ENCODE results near the gene HEBP1. TPM values are rescaled to one million over a fixed set of nuclear protein-coding genes. Genes with fewer than 3 reads are reported as not detected.
"Not testable (repeated sequence)": the region's sequence is repeated elsewhere in the genome, so short reads cannot be mapped to it uniquely, and the experiment has no call there.

HEBP1 gene, protein sequence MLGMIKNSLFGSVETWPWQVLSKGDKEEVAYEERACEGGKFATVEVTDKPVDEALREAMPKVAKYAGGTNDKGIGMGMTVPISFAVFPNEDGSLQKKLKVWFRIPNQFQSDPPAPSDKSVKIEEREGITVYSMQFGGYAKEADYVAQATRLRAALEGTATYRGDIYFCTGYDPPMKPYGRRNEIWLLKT
- polyA plus RNA-seq = 10 to 100 TPM; 21.8 to 24.6 (median 24.3) TPM

GRCh38 chr12:12999959-13000615 is at the start of gene HEBP1:
HEBP1 (minus strand) TSS chr12:13000265; CDS start chr12:13000114, 151 bp downstream.
- peaks cover 26 to 27% of the 10 kb centered on the region in 2 donors for H3K4me1 Mint-ChIP-seq
- no peaks in the 10 kb centered on the region for H3K9me3 Mint-ChIP-seq
- H3K27me3 Mint-ChIP-seq (ENCODE audit: low read depth in 3 of 3) = peaks cover 2 to 7% (median 6%) of the 10 kb centered on the region in 3 donors
- peak within 1 kb of the TSS; percentile 88 to 98 (median 97) for H3K4me3 Mint-ChIP-seq
- H3K36me3 Mint-ChIP-seq = no peaks in the 10 kb centered on the region
- DNase-seq = peak; percentile 93 to 95 (median 94)
- peak within 1 kb of the TSS; percentile 74 to 97 (median 82) for H3K27ac Mint-ChIP-seq

DNA sequence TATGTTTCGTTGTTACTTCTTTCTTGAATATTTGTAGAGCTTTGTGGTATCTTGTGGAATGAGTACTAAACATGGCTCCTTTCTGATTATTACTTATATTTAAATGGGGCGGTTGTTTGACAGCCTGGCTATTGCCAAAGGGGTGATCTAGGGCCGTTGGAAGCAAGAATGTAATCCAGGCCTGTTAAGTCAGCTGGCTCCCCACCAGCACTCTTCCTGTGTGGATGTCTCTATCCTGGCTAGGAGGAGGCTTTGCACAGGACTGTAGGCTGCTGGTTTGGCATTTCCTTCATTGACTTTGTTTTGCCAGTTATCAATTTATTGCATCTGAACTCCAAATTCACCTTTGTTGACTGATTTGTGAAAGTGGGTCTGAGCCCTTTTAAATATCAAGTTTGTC is 49.8 kb upstream of the HEBP1 start:
- Mint-ChIP-seq H3K27me3 (ENCODE audit: low read depth in 3 of 3) (no peaks in the 10 kb centered on the region), H3K4me1 (peaks cover 2 to 5% of the 10 kb centered on the region in 2 donors), H3K4me3 (no peak overlapping the region), H3K27ac (no peak overlapping the region), H3K36me3 (peaks cover 0 to 8% (median 2%) of the 10 kb centered on the region in 3 donors), H3K9me3 (peaks cover 5 to 16% (median 8%) of the 10 kb centered on the region in 6 donors)
- DNase-seq = no peak

GRCh38 chr12:13046964-13047363 is 46.9 kb upstream of the HEBP1 start:
- Mint-ChIP-seq H3K9me3 (no peaks in the 10 kb centered on the region), H3K27me3 (ENCODE audit: low read depth in 3 of 3) (peaks cover 0 to 2% (median 1%) of the 10 kb centered on the region in 3 donors), H3K27ac (no peak overlapping the region), H3K4me1 (peaks cover 7 to 9% of the 10 kb centered on the region in 2 donors), H3K4me3 (no peak overlapping the region), H3K36me3 (no peaks in the 10 kb centered on the region)
- no peak for DNase-seq

DNA sequence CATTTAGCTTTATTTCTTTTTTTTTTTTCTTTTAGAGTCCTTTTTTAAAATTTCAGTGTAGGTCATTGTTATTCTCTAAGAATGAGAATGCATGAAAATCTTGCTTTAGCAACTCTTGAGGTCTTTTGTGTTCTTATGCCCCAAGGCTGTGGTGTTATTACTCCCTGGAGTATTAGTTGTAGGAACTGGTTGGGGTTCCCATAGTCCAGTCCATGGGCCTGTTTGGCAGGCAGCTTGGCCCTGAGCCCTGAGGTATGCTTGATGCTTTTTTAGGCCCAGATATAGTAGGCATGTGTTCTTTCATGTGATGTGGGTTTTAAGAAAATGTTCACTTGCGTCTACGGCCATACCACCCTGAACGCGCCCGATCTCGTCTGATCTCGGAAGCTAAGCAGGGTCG is 45.8 kb upstream of the HEBP1 start:
- no peaks in the 10 kb centered on the region for H3K36me3 Mint-ChIP-seq
- H3K4me1 Mint-ChIP-seq = peaks cover 7 to 9% of the 10 kb centered on the region in 2 donors
- H3K27ac Mint-ChIP-seq = no peak overlapping the region
- H3K27me3 Mint-ChIP-seq (ENCODE audit: low read depth in 3 of 3) = peaks cover 0 to 2% (median 1%) of the 10 kb centered on the region in 3 donors
- H3K9me3 Mint-ChIP-seq = no peaks in the 10 kb centered on the region
- H3K4me3 Mint-ChIP-seq = peak overlapping the region in 4 of 5 donors; percentile 22 to 90 (median 85)
- DNase-seq = no peak

GRCh38 chr12:13044906-13045299 is 44.8 kb upstream of the HEBP1 start:
- Mint-ChIP-seq H3K4me1 (peaks cover 7 to 9% of the 10 kb centered on the region in 2 donors), H3K4me3 (peak overlapping the region; percentile 83 to 90 (median 87)), H3K27ac (peak overlapping the region in 2 of 6 donors; percentile 19 to 65), H3K9me3 (no peaks in the 10 kb centered on the region), H3K36me3 (no peaks in the 10 kb centered on the region), H3K27me3 (ENCODE audit: low read depth in 3 of 3) (peaks cover 0 to 2% (median 1%) of the 10 kb centered on the region in 3 donors)
- peak in 1 of 3 donors; percentile 5 for DNase-seq

GRCh38 chr12:13044002-13044905 is 44.2 kb upstream of the HEBP1 start, which contains the start of gene FAM234B:
FAM234B (plus strand) TSS chr12:13044381; CDS start chr12:13044404, 23 bp downstream.
- H3K36me3 Mint-ChIP-seq = no peaks in the 10 kb centered on the region
- DNase-seq = peak; percentile 46 to 68 (median 60)
- no peaks in the 10 kb centered on the region for H3K9me3 Mint-ChIP-seq
- peaks cover 7 to 9% of the 10 kb centered on the region in 2 donors for H3K4me1 Mint-ChIP-seq
- H3K27ac Mint-ChIP-seq = peak within 1 kb of the TSS in 2 of 6 donors; percentile 60 to 65
- peak within 1 kb of the TSS; percentile 83 to 90 (median 87) for H3K4me3 Mint-ChIP-seq
- peaks cover 0 to 2% (median 1%) of the 10 kb centered on the region in 3 donors for H3K27me3 Mint-ChIP-seq (ENCODE audit: low read depth in 3 of 3)

GRCh38 chr12:13042666-13043230 is 42.7 kb upstream of the HEBP1 start:
- Mint-ChIP-seq H3K27me3 (ENCODE audit: low read depth in 3 of 3) (peaks cover 0 to 2% (median 1%) of the 10 kb centered on the region in 3 donors), H3K4me1 (peaks cover 7 to 9% of the 10 kb centered on the region in 2 donors), H3K4me3 (peak overlapping the region; percentile 75 to 87 (median 83)), H3K27ac (no peak overlapping the region), H3K36me3 (no peaks in the 10 kb centered on the region), H3K9me3 (no peaks in the 10 kb centered on the region)
- no peak for DNase-seq

- Mint-ChIP-seq H3K4me3 (no peak overlapping the region), H3K4me1 (peaks cover 7 to 9% of the 10 kb centered on the region in 2 donors), H3K27me3 (ENCODE audit: low read depth in 3 of 3) (peaks cover 0 to 5% (median 1%) of the 10 kb centered on the region in 3 donors), H3K9me3 (no peaks in the 10 kb centered on the region), H3K27ac (no peak overlapping the region), H3K36me3 (no peaks in the 10 kb centered on the region)
- no peak for DNase-seq
These were observed 41.2 kb upstream of the HEBP1 start for GRCh38 chr12:13041224-13041623.

DNA sequence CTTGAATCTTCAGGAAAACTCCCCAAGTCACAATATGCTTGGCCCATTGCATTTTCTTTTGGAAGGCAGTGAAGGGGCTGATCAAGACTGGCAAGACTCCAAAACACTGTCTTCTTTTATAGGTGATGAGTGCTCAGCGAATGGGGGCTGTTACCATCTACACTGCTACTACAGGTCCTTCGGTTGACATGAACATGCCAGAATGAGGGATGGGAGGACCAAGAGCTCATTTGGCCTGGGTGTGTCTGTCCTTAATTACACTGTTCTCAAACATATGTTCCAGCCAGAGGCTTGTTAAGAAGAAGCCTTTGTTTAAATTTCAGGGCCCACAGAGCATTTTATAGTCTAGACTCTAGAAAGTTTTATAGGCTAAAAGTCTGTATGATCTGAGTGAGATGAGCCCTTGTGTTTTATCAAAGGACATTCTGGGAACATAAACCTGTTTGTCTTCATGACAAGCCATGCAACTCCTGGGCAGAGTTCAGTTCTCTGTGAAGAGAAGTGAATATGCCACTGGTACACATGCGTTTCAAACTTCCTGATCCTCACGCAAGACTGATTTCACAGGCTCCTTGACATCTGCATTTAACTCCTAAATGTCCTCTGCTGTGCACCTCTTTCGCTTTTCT is 39.4 kb upstream of the HEBP1 start:
- no peaks in the 10 kb centered on the region for H3K9me3 Mint-ChIP-seq
- peaks cover 0 to 5% of the 10 kb centered on the region in 2 donors for H3K4me1 Mint-ChIP-seq
- H3K4me3 Mint-ChIP-seq = no peak overlapping the region
- no peaks in the 10 kb centered on the region for H3K36me3 Mint-ChIP-seq
- peaks cover 0 to 6% (median 1%) of the 10 kb centered on the region in 3 donors for H3K27me3 Mint-ChIP-seq (ENCODE audit: low read depth in 3 of 3)
- H3K27ac Mint-ChIP-seq = no peak overlapping the region
- DNase-seq = no peak

DNA sequence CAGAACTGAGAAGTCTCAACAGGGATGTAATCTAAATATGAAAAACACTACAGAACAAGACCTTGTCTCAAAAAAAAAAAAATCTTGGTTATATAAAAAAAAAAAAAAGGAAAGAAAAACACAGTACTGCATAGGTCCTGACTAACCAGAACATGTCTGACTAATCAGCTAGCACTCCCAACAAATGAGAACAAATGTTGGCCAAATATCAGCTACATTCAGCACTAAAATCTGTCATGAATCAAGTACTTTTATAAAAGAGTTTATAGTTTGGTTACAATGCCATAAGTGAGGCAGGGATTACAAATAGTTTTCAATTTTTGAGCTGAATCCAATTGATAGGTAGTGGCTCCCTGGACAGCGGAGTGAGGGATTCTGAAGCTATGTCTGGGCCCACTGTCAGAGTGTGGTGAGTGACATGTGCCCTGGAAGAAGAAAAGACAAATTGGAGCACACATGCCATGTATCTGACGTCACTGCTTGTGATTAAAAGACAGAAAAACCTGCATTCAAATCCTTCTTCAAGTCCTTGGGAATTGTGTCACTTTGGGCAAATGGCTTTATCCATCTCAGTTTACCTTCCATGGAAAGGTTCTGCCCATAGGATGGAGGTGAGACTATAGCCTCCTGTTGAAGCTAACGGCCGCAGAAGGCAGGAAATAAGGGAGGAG is 38.6 kb upstream of the HEBP1 start:
- H3K4me1 Mint-ChIP-seq = peaks cover 0 to 1% of the 10 kb centered on the region in 2 donors
- no peak overlapping the region for H3K27ac Mint-ChIP-seq
- no peak overlapping the region for H3K4me3 Mint-ChIP-seq
- peaks cover 0 to 6% (median 1%) of the 10 kb centered on the region in 3 donors for H3K27me3 Mint-ChIP-seq (ENCODE audit: low read depth in 3 of 3)
- H3K9me3 Mint-ChIP-seq = no peaks in the 10 kb centered on the region
- H3K36me3 Mint-ChIP-seq = no peaks in the 10 kb centered on the region
- no peak for DNase-seq

DNA sequence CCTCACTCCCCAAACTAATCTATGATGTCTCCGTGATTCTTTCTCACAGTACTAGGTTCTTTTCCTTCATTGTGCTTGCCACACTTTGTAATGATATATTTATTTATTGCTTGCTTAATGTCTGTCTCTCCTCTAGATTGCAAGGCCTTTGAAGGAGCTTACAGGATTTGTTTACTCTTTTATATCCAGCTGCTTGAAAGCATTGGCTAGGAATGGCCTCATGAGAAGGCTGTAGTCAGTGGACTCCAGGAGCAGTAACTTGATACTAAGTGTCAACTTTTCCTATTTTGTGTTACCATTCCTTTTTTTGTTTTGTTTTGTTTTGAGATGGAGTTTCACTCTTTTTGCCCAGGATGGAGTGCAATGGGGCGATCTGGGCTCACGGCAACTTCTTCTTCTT is 36.8 kb upstream of the HEBP1 start:
- DNase-seq = no peak
- Mint-ChIP-seq H3K27me3 (ENCODE audit: low read depth in 3 of 3) (peaks cover 0 to 4% (median 0%) of the 10 kb centered on the region in 3 donors), H3K9me3 (no peaks in the 10 kb centered on the region), H3K4me1 (no peaks in the 10 kb centered on the region), H3K36me3 (no peaks in the 10 kb centered on the region), H3K4me3 (no peak overlapping the region), H3K27ac (no peak overlapping the region)

DNA sequence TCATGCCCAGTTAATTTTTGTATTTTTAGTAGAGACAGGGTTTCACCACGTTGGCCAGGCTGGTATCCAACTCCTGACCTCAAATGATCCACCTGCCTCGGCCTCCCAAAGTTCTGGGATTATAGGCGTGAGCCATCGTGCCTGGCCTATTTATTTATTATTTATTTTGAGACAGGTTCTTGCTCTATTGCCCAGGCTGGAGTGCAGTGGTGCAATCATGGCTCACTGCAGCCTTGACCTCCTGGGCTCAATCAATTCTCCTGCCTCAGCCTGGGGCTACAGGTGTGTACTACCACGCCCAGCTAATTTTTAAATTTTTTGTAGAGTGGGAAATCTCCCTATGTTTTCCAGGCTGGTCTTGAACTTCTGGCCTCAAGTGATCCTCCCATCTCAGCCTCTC is 35.3 kb upstream of the HEBP1 start:
- H3K9me3 Mint-ChIP-seq; H3K27ac Mint-ChIP-seq; H3K4me3 Mint-ChIP-seq; DNase-seq; H3K36me3 Mint-ChIP-seq; H3K27me3 Mint-ChIP-seq (ENCODE audit: low read depth in 3 of 3); H3K4me1 Mint-ChIP-seq: not testable (repeated sequence)
